ENCODE measurements around the gene CDC37L1. TPM values are rescaled to one million over a fixed set of nuclear protein-coding genes. Genes with fewer than 3 reads are reported as not detected.
A peak's percentile ranks its signal among the peaks of the same experiment; 100 is the strongest.

CDC37L1 gene
- total and polyA plus RNA-seq, 2 of the 8 experiments (the other 6 are each of a cell fraction or from before 2014, with no cell fraction given) = 4.6 to 23.8 TPM

GRCh38 chr9:4738866-4739586, 59.7 kb downstream of the CDC37L1 start:
- ChIA-PET CTCF (ENCODE audit: partially characterized antibody) (interaction anchor here (0.6 to 1.7 kb wide), 4 partner anchors 12 to 847 kb away, joined by 3 to 4 read pairs (median 3); partner anchors contain the start of gene JAK2), POLR2A (ENCODE audit: partially characterized antibody) (no interaction called here)
- H3K79me2 ChIP-seq (ENCODE audit: control insufficient read depth in 1 of 2, insufficient read depth in 2 of 2, low read length in 2 of 2) = peaks cover 0 to 24% of the 10 kb centered on the region in 2 experiments; a peak in 2 of 4 replicates
- H2AK5ac ChIP-seq (ENCODE audit: low read depth, low read length) = no peak overlapping the region
- no peak overlapping the region for H2BK12ac ChIP-seq (ENCODE audit: low read depth, low read length)
- H3K18ac ChIP-seq (ENCODE audit: extremely low read depth, low read length) = no peak overlapping the region
- no peak overlapping the region for H4K5ac ChIP-seq (ENCODE audit: insufficient read length, low read depth, low read length)
- H4K91ac ChIP-seq (replicated peaks; ENCODE audit: insufficient read length, low read length) = no peak overlapping the region
- H3K27me3 ChIP-seq (replicated peaks in 1 of 4; ENCODE audit: control insufficient read depth in 3 of 4, extremely low read depth in 1 of 4, insufficient read depth in 3 of 4, low read length in 3 of 4) = no peaks in the 10 kb centered on the region
- peak overlapping the region; percentile 75; the same call in 1 of the 2 replicates for H2BK15ac ChIP-seq (ENCODE audit: low read length)
- peak overlapping the region; percentile 69 to 75; a peak in 3 of 4 replicates for H3K4me2 ChIP-seq (ENCODE audit: insufficient read depth in 1 of 2, low read depth in 2 of 2, low read length in 2 of 2)
- no peak overlapping the region for H3K23ac ChIP-seq (ENCODE audit: insufficient read length)
- H3K27ac ChIP-seq (ENCODE audit: low read depth, low read length) = no peak overlapping the region
- FAIRE-seq (no peak), DNase-seq (ENCODE audit: low read depth in 1 of 2, low spot score in 2 of 2) (no peak)
- TF ChIP-seq SP2 (IDR thresholded peaks at IDR 0.05; ENCODE audit: low read length) = no peak
- TF ChIP-seq RXRA (IDR thresholded peaks at IDR 0.05; ENCODE audit: insufficient read depth, low read depth, low read length) = no peak
- no peak for TF ChIP-seq TCF12 (IDR thresholded peaks at IDR 0.05; ENCODE audit: low read depth, low read length)
- TF ChIP-seq POLR2A (IDR thresholded peaks at IDR 0.05; ENCODE audit: control extremely low read depth in 1 of 2, low read depth in 2 of 2, low read length in 2 of 2) = no peak
- TF ChIP-seq ASH2L (IDR thresholded peaks at IDR 0.05; ENCODE audit: low read length) = no peak
- no peak for TF ChIP-seq CTBP2 (IDR thresholded peaks at IDR 0.05; ENCODE audit: borderline replicate concordance, insufficient read depth, insufficient read length, low read length)
- no peak for TF ChIP-seq CEBPB (IDR thresholded peaks at IDR 0.05; ENCODE audit: low read depth, low read length)
- no peak for TF ChIP-seq GTF2F1 (IDR thresholded peaks at IDR 0.05; ENCODE audit: borderline replicate concordance, low read depth, low read length)
- no peak for TF ChIP-seq NANOG (IDR thresholded peaks at IDR 0.05; ENCODE audit: insufficient read depth, low read depth, low read length, poor library complexity, severe bottlenecking)
- H3K79me1 ChIP-seq (ENCODE audit: low read depth, low read length) = no peaks in the 10 kb centered on the region; the same call in 1 of the 2 replicates
- no peak overlapping the region for H3K9ac ChIP-seq (replicated peaks in 1 of 4; ENCODE audit: extremely low read depth in 1 of 4, low read depth in 3 of 4, low read length in 3 of 4)
- H4K20me1 ChIP-seq (replicated peaks in 1 of 2; ENCODE audit: control insufficient read depth in 1 of 2, insufficient read depth in 2 of 2, low read length in 2 of 2) = peaks cover 0 to 1% of the 10 kb centered on the region in 2 experiments
- H3K36me3 ChIP-seq (ENCODE audit: control insufficient read depth in 2 of 4, insufficient read depth in 4 of 4, low read length in 3 of 4) = no peaks in the 10 kb centered on the region
- no peak overlapping the region for H2BK20ac ChIP-seq (ENCODE audit: low read length)
- H3K4me3 ChIP-seq (ENCODE audit: extremely low read depth in 1 of 4, insufficient read depth in 2 of 4, low read depth in 3 of 4, low read length in 4 of 4) = peak overlapping the region in 3 of 4 experiments; percentile 58 to 87 (median 76); a peak in 4 of 8 replicates
- H2AFZ ChIP-seq (ENCODE audit: low read length) = no peak overlapping the region
- H4K8ac ChIP-seq (ENCODE audit: extremely low read depth, insufficient read depth, low read length) = no peak overlapping the region
- peaks cover 0 to 3% (median 0%) of the 10 kb centered on the region in 4 experiments; a peak in 4 of 7 replicates for H3K4me1 ChIP-seq (replicated peaks in 1 of 4; ENCODE audit: control insufficient read depth in 3 of 4, insufficient read depth in 4 of 4, low read length in 3 of 4)
- no peak overlapping the region for H2BK120ac ChIP-seq (replicated peaks; ENCODE audit: low read depth, low read length)
- peak overlapping the region; percentile 24; the same call in 1 of the 2 replicates for H2BK5ac ChIP-seq (ENCODE audit: low read depth, low read length)
- H3K23me2 ChIP-seq (ENCODE audit: low read depth, low read length) = peaks cover 8% of the 10 kb centered on the region; the same call in 1 of the 2 replicates
- no peaks in the 10 kb centered on the region for H3K9me3 ChIP-seq (ENCODE audit: insufficient read depth in 2 of 2, low read depth in 1 of 2, low read length in 1 of 2)
- H3K56ac ChIP-seq (replicated peaks; ENCODE audit: insufficient read length, low read depth, low read length) = no peak overlapping the region
- no peak overlapping the region for H3K14ac ChIP-seq (ENCODE audit: insufficient read length)
- H3K4ac ChIP-seq (replicated peaks; ENCODE audit: insufficient read length, low read depth, low read length) = no peak overlapping the region
- 87% methylated on average over 19 of the region's 19 CpGs; no CpG with 5 or more reads in 1 of the 2 experiments for WGBS, 2 experiments (ENCODE audit: extremely low coverage in 1 of 2, insufficient coverage in 1 of 2, insufficient read length in 1 of 2, insufficient replicate concordance in 2 of 2, low coverage in 1 of 2, low lambda C conversion rate in 2 of 2, missing lambda C conversion rate in 1 of 2)
